A549 (cell line): ENCODE results near the gene RGS6. TPM values are rescaled to one million over a fixed set of nuclear protein-coding genes. Genes with fewer than 3 reads are reported as not detected.

Experiments
- ATAC-seq, 2 experiments: fragments of 200-7000 bp in 1 of 2; fragments of >200 bp in 1 of 2; cut with Nextera tagmentation in 1 of 2; cut with Tn5 transposase in 1 of 2; 3 replicates each; pipeline versions ENCODE4 v1.8.0 to v1.9.1; 2018 to 2020; ENCODE audit warnings: mild to moderate bottlenecking in 1 of 2, moderate library complexity in 1 of 2
- CTCF ChIA-PET: fragments of 300-600 bp; sonication (Branson Sonifier 250); formaldehyde crosslinking; extraction: SDS; loops from one replicate; lab custom pipeline; 2021; ENCODE audit warnings: antibody characterized with exemption, inconsistent platforms; lab: Yijun Ruan, JAX
- POLR2A ChIA-PET: fragments of 350-600 bp; formaldehyde crosslinking; extraction: SDS; loops from one replicate; lab custom pipeline; 2021; ENCODE audit warnings: antibody characterized with exemption, inconsistent platforms; lab: Yijun Ruan, JAX
- DNase-seq, 2 experiments: peaks; one replicate each; pipeline versions ENCODE4 v3.0.0 to v3.0.0-alpha.2; 2011 to 2016; ENCODE audit warnings: low read depth in 1 of 2, low spot score in 1 of 2
- FAIRE-seq: peaks from 2 replicates; lab custom pipeline; 2011; peaks lifted over from hg19 to GRCh38; lab: Jason Lieb, UNC
- H3K27ac ChIP-seq, 2 experiments: fragments of >200 bp; sonication (Bioruptor Twin); formaldehyde crosslinking; 3 replicates each; pipeline ENCODE4 v1.5.1; 2016 to 2017
- H3K4me1 ChIP-seq: fragments of >200 bp; sonication (Bioruptor Twin); formaldehyde crosslinking; 3 replicates; pipeline ENCODE4 v1.6.1; 2016
- H3K4me2 ChIP-seq: fragments of >200 bp; sonication (Bioruptor Twin); formaldehyde crosslinking; 3 replicates; pipeline ENCODE4 v1.6.1; 2016
- H3K4me3 ChIP-seq: fragments of >200 bp; sonication (Bioruptor Twin); formaldehyde crosslinking; 3 replicates; pipeline ENCODE4 v1.5.1; 2016
- H3K9me3 ChIP-seq: fragments of >200 bp; sonication (Bioruptor Twin); formaldehyde crosslinking; 3 replicates; pipeline ENCODE4 v1.6.1; 2016
- BHLHE40 ChIP-seq: IDR thresholded peaks from 2 replicates; pipeline ENCODE4 v1.6.1; 2012; ENCODE audit warnings: low read depth, low read length, inconsistent platforms
- EHMT2 ChIP-seq: fragments of 200-600 bp; sonication (generic); IDR thresholded peaks from 2 replicates; pipeline ENCODE4 v1.6.1; 2016; ENCODE audit warnings: antibody characterized with exemption, low read depth, mild to moderate bottlenecking, moderate library complexity
- ESRRA ChIP-seq: fragments of 150-350 bp; IDR thresholded peaks from 2 replicates; pipeline ENCODE4 v1.6.1; 2014; ENCODE audit warnings: mild to moderate bottlenecking, low read length, borderline replicate concordance
- HDAC2 ChIP-seq: fragments of 200-600 bp; sonication (generic); IDR thresholded peaks from 2 replicates; pipeline ENCODE4 v1.6.1; 2016
- JUN ChIP-seq, 2 experiments: fragments of >200 bp; sonication (Bioruptor Twin); formaldehyde crosslinking; IDR thresholded peaks; 2 replicates in 1 of 2; 3 replicates in 1 of 2; pipeline ENCODE4 v1.6.1; 2016 to 2017
- MAZ ChIP-seq: fragments of 150-350 bp; IDR thresholded peaks from 2 replicates; pipeline ENCODE4 v1.6.1; 2014; ENCODE audit warnings: antibody characterized with exemption, low read depth, low read length, borderline replicate concordance
- MYC ChIP-seq: IDR thresholded peaks from 2 replicates; pipeline ENCODE4 v1.6.1; 2012; ENCODE audit warnings: mild to moderate bottlenecking, inconsistent platforms, low read length, improper control_type of control experiment, borderline replicate concordance
- POLR2A ChIP-seq: IDR thresholded peaks from 2 replicates; pipeline ENCODE4 v1.6.1; 2012; ENCODE audit warnings: mild to moderate bottlenecking, low read length
- RAD21 ChIP-seq, 2 experiments: fragments of >200 bp in 1 of 2; sonication (Bioruptor Twin) in 1 of 2; formaldehyde crosslinking in 1 of 2; IDR thresholded peaks in 1 of 2; conservative IDR thresholded peaks in 1 of 2; 2 replicates in 1 of 2; 3 replicates in 1 of 2; pipeline ENCODE4 v1.6.1; 2012 to 2018; ENCODE audit warnings: inconsistent platforms in 1 of 2
- RCOR1 ChIP-seq: fragments of 150-350 bp; IDR thresholded peaks from 2 replicates; pipeline ENCODE4 v1.6.1; 2014; ENCODE audit warnings: antibody characterized with exemption, low read length, low read depth
- SMC3 ChIP-seq: fragments of >200 bp; sonication (Bioruptor Twin); formaldehyde crosslinking; IDR thresholded peaks from 3 replicates; pipeline ENCODE4 v1.6.1; 2018; ENCODE audit warnings: inconsistent platforms
- SREBF2 ChIP-seq: fragments of 450-650 bp; IDR thresholded peaks from 2 replicates; pipeline ENCODE4 v1.6.1; 2014; ENCODE audit warnings: mild to moderate bottlenecking, moderate library complexity
- TFCP2L1 ChIP-seq: fragments of 250-450 bp; sonication (Bioruptor Pico); IDR thresholded peaks from 2 replicates; pipeline ENCODE4 v1.5.0; 2021; ENCODE audit warnings: mild to moderate bottlenecking
- ZNF302 ChIP-seq: fragments of 250-450 bp; sonication (Bioruptor Pico); IDR thresholded peaks from 2 replicates; pipeline ENCODE4 v1.9.0; 2021; ENCODE audit warnings: inconsistent platforms, mild to moderate bottlenecking, moderate library complexity
- WGBS: methylation state at CpG from one replicate; pipeline ENCODE4 v1.1.6; 2017; ENCODE audit errors: missing lambda C conversion rate; 5-methylcytosine and 5-hydroxymethylcytosine counted together
- polyA plus RNA-seq, 4 experiments: library from polyadenylated mRNA; depleted of rRNA in 3 of 4; stranded (reverse); fragments of >200 nt; fragmentation: RNase III in 1 of 4; extraction: RNeasy Plus Mini Kit Qiagen cat#74134 plus additional on column Dnase treatment in 1 of 4; gene quantifications; 2 replicates in 3 of 4; 3 replicates in 1 of 4; pipeline ENCODE4 v1.2.3, GENCODE V29; 2011 to 2017
- TF ChIP-seq, protein P1 (sequence below): fragments of 450-650 bp; IDR thresholded peaks from 2 replicates; pipeline ENCODE4 v1.6.1; 2014; ENCODE audit warnings: antibody characterized with exemption
- TF ChIP-seq, protein P2 (sequence below): fragments of >200 bp; sonication (Bioruptor Twin); formaldehyde crosslinking; IDR thresholded peaks from 3 replicates; pipeline ENCODE4 v1.5.1; 2016
- TF ChIP-seq, protein P3 (sequence below): IDR thresholded peaks from 2 replicates; pipeline ENCODE4 v1.6.1; 2012; ENCODE audit warnings: low read depth, borderline replicate concordance
- TF ChIP-seq, protein P4 (sequence below): fragments of >200 bp; sonication (Bioruptor Twin); formaldehyde crosslinking; IDR thresholded peaks from 2 replicates; pipeline ENCODE4 v1.6.1; 2016
- TF ChIP-seq, protein P5 (sequence below): IDR thresholded peaks from 2 replicates; pipeline ENCODE4 v1.6.1; 2012

The RGS6 gene
- polyA plus RNA-seq, 2 of the 4 experiments (the other 2 are of a cell fraction): not detected

DNA sequence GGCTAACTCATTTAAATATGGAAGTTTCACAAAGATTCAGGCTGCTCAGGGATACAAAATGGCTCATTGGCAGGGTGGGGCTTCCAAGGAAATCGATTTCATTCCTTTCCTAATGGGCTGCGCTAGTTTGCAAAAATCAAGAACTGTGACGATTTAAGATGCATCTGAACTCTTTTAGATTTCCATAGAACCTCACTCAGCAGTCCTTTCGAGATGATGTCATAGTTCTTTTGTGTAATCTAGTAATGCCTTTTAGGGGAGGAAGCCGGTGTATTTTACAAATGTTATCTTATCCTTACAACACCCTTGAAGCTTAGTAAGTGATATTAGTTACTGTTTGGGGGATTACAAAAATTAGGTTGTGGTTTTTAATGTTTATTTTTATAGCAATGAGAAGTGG, 239.8 kb downstream of the RGS6 start:
- FAIRE-seq (no peak), ATAC-seq (no peak), DNase-seq (no peak)
- ChIA-PET POLR2A (no interaction called here), CTCF (no interaction called here)
- Histone ChIP-seq H3K9me3 (no peaks in the 10 kb centered on the region), H3K4me3 (no peak overlapping the region), H3K27ac (no peak overlapping the region), H3K4me1 (no peaks in the 10 kb centered on the region), H3K4me2 (no peak overlapping the region)
- 3% methylated on average over 5 of the region's 5 CpGs for WGBS
- TF ChIP-seq, protein P1, sequence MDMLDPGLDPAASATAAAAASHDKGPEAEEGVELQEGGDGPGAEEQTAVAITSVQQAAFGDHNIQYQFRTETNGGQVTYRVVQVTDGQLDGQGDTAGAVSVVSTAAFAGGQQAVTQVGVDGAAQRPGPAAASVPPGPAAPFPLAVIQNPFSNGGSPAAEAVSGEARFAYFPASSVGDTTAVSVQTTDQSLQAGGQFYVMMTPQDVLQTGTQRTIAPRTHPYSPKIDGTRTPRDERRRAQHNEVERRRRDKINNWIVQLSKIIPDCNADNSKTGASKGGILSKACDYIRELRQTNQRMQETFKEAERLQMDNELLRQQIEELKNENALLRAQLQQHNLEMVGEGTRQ: no peak
- TF ChIP-seq MYC (no peak), SMC3 (no peak)

DNA sequence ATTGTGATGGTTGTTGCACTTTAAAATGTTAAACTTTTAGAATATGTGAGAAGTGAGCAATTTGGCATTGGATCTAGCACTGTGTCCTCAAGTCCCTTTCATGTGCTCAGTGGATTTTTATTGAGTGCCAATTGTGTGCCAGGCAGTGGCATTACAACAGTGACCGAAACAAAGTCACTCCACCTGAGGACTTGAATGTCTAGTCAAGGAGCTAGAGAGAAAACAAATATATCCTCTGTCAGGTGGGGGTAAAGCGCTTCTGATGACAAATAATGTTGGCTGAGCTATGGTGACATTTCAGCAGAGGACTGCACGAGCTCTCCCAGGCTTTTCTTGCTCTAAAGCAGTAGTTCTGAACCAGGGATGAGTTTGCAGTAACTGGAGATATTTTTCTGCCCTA, 240.4 kb downstream of the RGS6 start:
- ATAC-seq (no peak), FAIRE-seq (no peak), DNase-seq (no peak)
- POLR2A ChIA-PET: no interaction called here
- 0% methylated on average over 3 of the region's 3 CpGs for WGBS
- CTCF ChIA-PET: no interaction called here
- no peak overlapping the region for H3K4me3 ChIP-seq
- no peak overlapping the region for H3K27ac ChIP-seq
- no peak overlapping the region for H3K4me2 ChIP-seq
- H3K4me1 ChIP-seq: no peaks in the 10 kb centered on the region
- TF ChIP-seq MAZ: no peak
- TF ChIP-seq TFCP2L1 (CRISPR knock-in tag): no peak
- no peak for TF ChIP-seq RCOR1
- TF ChIP-seq HDAC2: no peak
- no peak for TF ChIP-seq POLR2A
- TF ChIP-seq, protein P2, sequence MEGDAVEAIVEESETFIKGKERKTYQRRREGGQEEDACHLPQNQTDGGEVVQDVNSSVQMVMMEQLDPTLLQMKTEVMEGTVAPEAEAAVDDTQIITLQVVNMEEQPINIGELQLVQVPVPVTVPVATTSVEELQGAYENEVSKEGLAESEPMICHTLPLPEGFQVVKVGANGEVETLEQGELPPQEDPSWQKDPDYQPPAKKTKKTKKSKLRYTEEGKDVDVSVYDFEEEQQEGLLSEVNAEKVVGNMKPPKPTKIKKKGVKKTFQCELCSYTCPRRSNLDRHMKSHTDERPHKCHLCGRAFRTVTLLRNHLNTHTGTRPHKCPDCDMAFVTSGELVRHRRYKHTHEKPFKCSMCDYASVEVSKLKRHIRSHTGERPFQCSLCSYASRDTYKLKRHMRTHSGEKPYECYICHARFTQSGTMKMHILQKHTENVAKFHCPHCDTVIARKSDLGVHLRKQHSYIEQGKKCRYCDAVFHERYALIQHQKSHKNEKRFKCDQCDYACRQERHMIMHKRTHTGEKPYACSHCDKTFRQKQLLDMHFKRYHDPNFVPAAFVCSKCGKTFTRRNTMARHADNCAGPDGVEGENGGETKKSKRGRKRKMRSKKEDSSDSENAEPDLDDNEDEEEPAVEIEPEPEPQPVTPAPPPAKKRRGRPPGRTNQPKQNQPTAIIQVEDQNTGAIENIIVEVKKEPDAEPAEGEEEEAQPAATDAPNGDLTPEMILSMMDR: no peak
- no peak for TF ChIP-seq RAD21 (conservative IDR thresholded peaks at IDR 0.05 in 1 of 2, IDR thresholded peaks at IDR 0.05 in 1 of 2)
- TF ChIP-seq JUN (IDR thresholded peaks at IDR 0.05): no peak
- H3K9me3 ChIP-seq: no peaks in the 10 kb centered on the region

DNA sequence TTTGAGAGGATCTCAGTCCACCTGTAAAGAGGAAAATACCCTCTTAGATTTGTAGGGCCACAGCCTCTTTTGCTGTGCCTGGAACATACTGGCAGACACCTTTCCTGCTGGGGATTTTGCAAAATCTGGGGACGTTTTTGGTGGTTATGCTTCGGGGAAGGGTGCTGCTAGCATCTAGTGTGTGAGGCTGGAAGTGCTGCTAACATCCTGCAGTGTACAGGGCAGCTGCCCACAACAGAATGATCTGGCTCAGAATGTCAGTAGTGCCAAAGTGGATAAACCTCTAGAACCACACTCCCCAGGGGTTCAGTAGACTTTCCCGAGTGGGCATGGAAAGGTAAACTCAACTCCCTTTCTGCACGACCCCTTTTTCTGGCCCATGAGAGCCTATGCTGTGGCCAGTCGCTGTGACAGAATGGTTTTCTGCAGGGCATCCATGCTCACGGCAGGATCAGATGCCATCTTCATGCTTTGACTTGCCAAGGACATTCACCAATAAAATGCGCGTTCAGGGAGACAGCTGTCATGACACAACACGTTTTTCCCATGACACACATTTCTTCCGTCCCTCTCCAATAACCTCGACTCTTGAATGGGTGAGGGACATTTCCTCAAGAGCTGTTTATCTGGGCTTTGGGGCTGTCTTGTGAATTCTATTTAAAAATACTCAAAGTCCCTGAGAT, 240.9 kb downstream of the RGS6 start:
- H3K4me1 ChIP-seq: no peaks in the 10 kb centered on the region
- H3K4me2 ChIP-seq: no peak overlapping the region
- no peak for ATAC-seq
- H3K9me3 ChIP-seq: no peaks in the 10 kb centered on the region
- CTCF ChIA-PET: no interaction called here
- no peak overlapping the region for H3K27ac ChIP-seq
- TF ChIP-seq, protein P3, sequence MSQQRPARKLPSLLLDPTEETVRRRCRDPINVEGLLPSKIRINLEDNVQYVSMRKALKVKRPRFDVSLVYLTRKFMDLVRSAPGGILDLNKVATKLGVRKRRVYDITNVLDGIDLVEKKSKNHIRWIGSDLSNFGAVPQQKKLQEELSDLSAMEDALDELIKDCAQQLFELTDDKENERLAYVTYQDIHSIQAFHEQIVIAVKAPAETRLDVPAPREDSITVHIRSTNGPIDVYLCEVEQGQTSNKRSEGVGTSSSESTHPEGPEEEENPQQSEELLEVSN: no peak
- no peak for TF ChIP-seq EHMT2
- TF ChIP-seq ZNF302 (CRISPR knock-in tag): no peak
- no peak for TF ChIP-seq JUN (IDR thresholded peaks at IDR 0.05)
- POLR2A ChIA-PET: no interaction called here
- FAIRE-seq: no peak
- DNase-seq: no peak
- under 1% methylated on average over 11 of the region's 11 CpGs for WGBS
- no peak overlapping the region for H3K4me3 ChIP-seq

DNA sequence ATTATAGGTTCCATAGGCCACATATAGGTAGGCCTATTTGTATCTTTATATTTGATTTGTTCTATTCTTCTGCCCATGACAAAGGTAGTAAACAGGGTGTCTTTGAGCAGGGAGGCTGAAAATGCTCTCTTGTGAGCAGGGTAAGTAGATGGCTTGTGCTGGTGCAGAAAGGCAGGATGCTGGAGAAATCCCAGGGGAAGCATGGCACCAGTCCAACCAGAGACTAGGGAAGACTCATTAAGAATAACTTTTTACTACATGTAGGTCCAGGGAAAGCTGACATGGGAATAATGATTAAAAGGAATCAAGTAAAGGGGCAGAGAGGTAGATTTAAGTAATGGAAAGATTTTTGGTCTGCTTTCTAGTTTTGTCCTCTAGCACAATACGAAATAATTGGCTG, 245.0 kb downstream of the RGS6 start:
- WGBS: 0% methylated on average over 1 of the region's 1 CpG
- H3K27ac ChIP-seq: no peak overlapping the region
- H3K4me2 ChIP-seq: no peak overlapping the region
- FAIRE-seq (no peak), DNase-seq (no peak), ATAC-seq (no peak)
- CTCF ChIA-PET: no interaction called here
- H3K9me3 ChIP-seq: no peaks in the 10 kb centered on the region
- POLR2A ChIA-PET: no interaction called here
- no peak overlapping the region for H3K4me3 ChIP-seq
- H3K4me1 ChIP-seq: no peaks in the 10 kb centered on the region
- TF ChIP-seq SREBF2 (no peak), HDAC2 (no peak), RAD21 (conservative IDR thresholded peaks at IDR 0.05 in 1 of 2, IDR thresholded peaks at IDR 0.05 in 1 of 2) (no peak), BHLHE40 (no peak), RCOR1 (no peak), ESRRA (no peak)
- TF ChIP-seq, protein P2: no peak
- TF ChIP-seq, protein P1: no peak
- TF ChIP-seq, protein P3: no peak
- TF ChIP-seq, protein P4, sequence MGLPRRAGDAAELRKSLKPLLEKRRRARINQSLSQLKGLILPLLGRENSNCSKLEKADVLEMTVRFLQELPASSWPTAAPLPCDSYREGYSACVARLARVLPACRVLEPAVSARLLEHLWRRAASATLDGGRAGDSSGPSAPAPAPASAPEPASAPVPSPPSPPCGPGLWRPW: no peak
- TF ChIP-seq, protein P5, sequence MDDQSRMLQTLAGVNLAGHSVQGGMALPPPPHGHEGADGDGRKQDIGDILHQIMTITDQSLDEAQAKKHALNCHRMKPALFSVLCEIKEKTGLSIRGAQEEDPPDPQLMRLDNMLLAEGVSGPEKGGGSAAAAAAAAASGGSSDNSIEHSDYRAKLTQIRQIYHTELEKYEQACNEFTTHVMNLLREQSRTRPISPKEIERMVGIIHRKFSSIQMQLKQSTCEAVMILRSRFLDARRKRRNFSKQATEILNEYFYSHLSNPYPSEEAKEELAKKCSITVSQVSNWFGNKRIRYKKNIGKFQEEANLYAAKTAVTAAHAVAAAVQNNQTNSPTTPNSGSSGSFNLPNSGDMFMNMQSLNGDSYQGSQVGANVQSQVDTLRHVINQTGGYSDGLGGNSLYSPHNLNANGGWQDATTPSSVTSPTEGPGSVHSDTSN: no peak
